Loucy (cell line): Measurements from ENCODE around the gene CYB5A.

Experiments
- H2AFZ ChIP-seq: fragments of 200-600 bp; sonication (generic); 2 replicates; pipeline ENCODE4 v1.6.0; 2016; ENCODE audit warnings: antibody characterized with exemption, mild to moderate bottlenecking, low read length, moderate library complexity
- H3F3A ChIP-seq: fragments of 200-600 bp; 2 replicates; pipeline ENCODE4 v1.6.0; 2016; ENCODE audit warnings: antibody characterized with exemption, low read depth, mild to moderate bottlenecking
- H3K27me3 ChIP-seq: fragments of 200-600 bp; sonication (generic); 2 replicates; pipeline ENCODE4 v1.6.1; 2014; ENCODE audit warnings: low read length, mild to moderate bottlenecking; ENCODE audit not compliant: insufficient read depth, poor library complexity, severe bottlenecking
- H3K36me3 ChIP-seq: fragments of 200-600 bp; sonication (generic); 2 replicates; pipeline ENCODE4 v1.6.1; 2016; ENCODE audit warnings: low read length; ENCODE audit not compliant: insufficient read depth
- H3K4me1 ChIP-seq: fragments of 200-600 bp; sonication (generic); 2 replicates; pipeline ENCODE4 v1.5.1; 2014; ENCODE audit warnings: low read length, mild to moderate bottlenecking; ENCODE audit not compliant: insufficient read depth, poor library complexity, severe bottlenecking
- H3K4me2 ChIP-seq: fragments of 200-600 bp; sonication (generic); 2 replicates; pipeline ENCODE4 v1.6.0; 2014; ENCODE audit warnings: antibody characterized with exemption, low read length, low read depth, mild to moderate bottlenecking; ENCODE audit not compliant: poor library complexity, severe bottlenecking
- H3K4me3 ChIP-seq: fragments of 200-600 bp; sonication (generic); 2 replicates; pipeline ENCODE4 v1.5.1; 2014; ENCODE audit warnings: low read length, mild to moderate bottlenecking, mixed read lengths; ENCODE audit not compliant: poor library complexity, severe bottlenecking
- H3K79me2 ChIP-seq: fragments of 200-600 bp; sonication (generic); 2 replicates; pipeline ENCODE4 v1.6.1; 2014; ENCODE audit warnings: low read length; ENCODE audit not compliant: insufficient read depth
- H3K9ac ChIP-seq: fragments of 200-600 bp; sonication (generic); 2 replicates; pipeline ENCODE4 v1.6.0; 2014; ENCODE audit warnings: mild to moderate bottlenecking, low read depth, low read length, moderate library complexity; ENCODE audit not compliant: poor library complexity, severe bottlenecking
- H3K9me2 ChIP-seq: fragments of 200-600 bp; sonication (generic); replicated peaks from 2 replicates; pipeline ENCODE4 v1.6.1; 2016; ENCODE audit warnings: low read depth, low read length, mixed read lengths
- H3K9me3 ChIP-seq: fragments of 200-600 bp; sonication (generic); 2 replicates; pipeline ENCODE4 v1.6.1; 2014; ENCODE audit warnings: mild to moderate bottlenecking, antibody characterized with exemption, low read length, low read depth; ENCODE audit not compliant: insufficient read depth
- H4K20me1 ChIP-seq: fragments of 200-600 bp; sonication (generic); 2 replicates; pipeline ENCODE4 v1.6.0; 2014; ENCODE audit warnings: antibody characterized with exemption, low read length, mild to moderate bottlenecking; ENCODE audit not compliant: insufficient read depth, poor library complexity, severe bottlenecking
- CTCF ChIP-seq: fragments of 200-600 bp; sonication (generic); conservative IDR thresholded peaks from 2 replicates; pipeline ENCODE4 v1.5.1; 2014; ENCODE audit warnings: mild to moderate bottlenecking, antibody characterized with exemption, low read length
- EZH2phosphoT487 ChIP-seq: fragments of 200-600 bp; IDR thresholded peaks from 2 replicates; pipeline ENCODE4 v1.6.1; 2018; ENCODE audit warnings: antibody characterized with exemption, mild to moderate bottlenecking, moderate library complexity, borderline replicate concordance

CYB5A gene

DNA sequence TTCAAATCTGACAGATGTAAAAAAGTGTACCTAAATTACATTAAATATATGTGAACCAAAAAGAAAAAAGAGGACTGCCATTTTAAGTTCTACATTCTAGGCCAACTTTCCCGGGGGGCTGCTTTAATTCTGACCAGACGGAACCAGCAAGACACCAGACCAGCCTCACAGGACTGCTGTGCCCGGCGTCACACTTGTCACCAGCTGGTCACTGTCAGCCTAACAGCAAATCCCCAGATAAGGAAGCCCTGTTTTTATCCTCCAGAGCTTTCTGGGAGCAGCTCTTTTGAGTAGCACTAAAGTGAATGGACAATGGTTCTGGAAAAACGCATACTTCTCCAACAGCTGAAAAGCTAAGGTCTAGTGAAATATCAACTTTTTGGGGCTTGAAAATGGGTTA, 35.6 kb downstream of the CYB5A start:
- H3K9me3 ChIP-seq, result no peaks in the 10 kb centered on the region
- H3K36me3 ChIP-seq, result peaks cover 46% of the 10 kb centered on the region; the same call in 1 of the 2 replicates
- no peaks in the 10 kb centered on the region for H3K4me1 ChIP-seq
- H3F3A ChIP-seq, result no peaks in the 10 kb centered on the region
- H3K27me3 ChIP-seq, result no peaks in the 10 kb centered on the region
- H2AFZ ChIP-seq, result no peak overlapping the region
- no peaks in the 10 kb centered on the region for H4K20me1 ChIP-seq
- no peaks in the 10 kb centered on the region for H3K79me2 ChIP-seq
- H3K9me2 ChIP-seq, result no peaks in the 10 kb centered on the region
- H3K4me2 ChIP-seq, result no peak overlapping the region
- no peak overlapping the region for H3K9ac ChIP-seq
- no peak overlapping the region for H3K4me3 ChIP-seq
- TF ChIP-seq CTCF (no peak), EZH2phosphoT487 (no peak)

- Histone ChIP-seq H2AFZ (no peak overlapping the region), H3K9me2 (no peaks in the 10 kb centered on the region), H3K4me3 (no peak overlapping the region), H4K20me1 (no peaks in the 10 kb centered on the region), H3K4me1 (no peaks in the 10 kb centered on the region), H3K36me3 (peaks cover 47% of the 10 kb centered on the region; the same call in 1 of the 2 replicates), H3F3A (no peaks in the 10 kb centered on the region), H3K79me2 (no peaks in the 10 kb centered on the region), H3K9ac (no peak overlapping the region), H3K27me3 (no peaks in the 10 kb centered on the region), H3K9me3 (no peaks in the 10 kb centered on the region), H3K4me2 (no peak overlapping the region)
- TF ChIP-seq CTCF (no peak), EZH2phosphoT487 (no peak)
Observed at GRCh38 chr18:74255131-74255616, 36.6 kb downstream of the CYB5A start.

DNA sequence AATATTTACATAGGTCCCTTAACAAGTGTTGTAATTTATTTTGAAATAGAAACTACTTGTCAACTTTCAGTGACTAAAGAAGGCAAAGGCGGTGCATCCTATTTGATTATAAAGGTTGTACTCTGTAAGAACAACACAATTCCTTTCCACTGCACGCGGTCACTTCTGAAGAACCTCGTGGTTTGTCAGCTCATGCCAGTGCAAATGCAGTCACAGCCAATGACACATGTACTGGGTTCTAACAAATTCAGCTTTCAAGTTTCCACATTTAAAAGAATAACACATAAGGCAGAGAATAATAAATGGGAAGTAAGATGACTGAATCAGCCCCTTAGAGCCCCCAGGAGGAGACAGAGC, 39.7 kb downstream of the CYB5A start:
- no peaks in the 10 kb centered on the region for H4K20me1 ChIP-seq
- H3K27me3 ChIP-seq, result no peaks in the 10 kb centered on the region
- H3K9me2 ChIP-seq, result no peaks in the 10 kb centered on the region
- no peaks in the 10 kb centered on the region for H3F3A ChIP-seq
- no peaks in the 10 kb centered on the region for H3K9me3 ChIP-seq
- no peaks in the 10 kb centered on the region for H3K4me1 ChIP-seq
- no peak overlapping the region for H3K9ac ChIP-seq
- H3K79me2 ChIP-seq, result no peaks in the 10 kb centered on the region
- no peak overlapping the region for H3K4me2 ChIP-seq
- no peak overlapping the region for H3K4me3 ChIP-seq
- H3K36me3 ChIP-seq, result peaks cover 33% of the 10 kb centered on the region; the same call in 1 of the 2 replicates
- TF ChIP-seq EZH2phosphoT487, result no peak
- no peak for TF ChIP-seq CTCF
- no peak overlapping the region for H2AFZ ChIP-seq
